A204.1 (cell line): Measurements from ENCODE around the gene TMEM178B.
"Not testable (repeated sequence)": the region's sequence is repeated elsewhere in the genome, so short reads cannot be mapped to it uniquely, and the experiment has no call there.

Experiments
- FAIRE-seq: peaks from 2 replicates; lab custom pipeline; 2012; peaks lifted over from hg19 to GRCh38; lab: Jason Lieb, UNC

TMEM178B gene

GRCh38 chr7:141144921-141145629, 71.2 kb downstream of the TMEM178B start:
- FAIRE-seq, result no peak

GRCh38 chr7:141145630-141145982, 71.7 kb downstream of the TMEM178B start:
- no peak for FAIRE-seq

GRCh38 chr7:141147482-141147881, 73.6 kb downstream of the TMEM178B start:
- no peak for FAIRE-seq

- no peak for FAIRE-seq
These were observed 76.6 kb downstream of the TMEM178B start for GRCh38 chr7:141150465-141150864.

- FAIRE-seq, result no peak
These were observed 77.9 kb downstream of the TMEM178B start for GRCh38 chr7:141151746-141152145.

- FAIRE-seq, result no peak
These were observed 79.4 kb downstream of the TMEM178B start for GRCh38 chr7:141153231-141153630.

- FAIRE-seq, result no peak
These were observed 80.4 kb downstream of the TMEM178B start for GRCh38 chr7:141154131-141154732.

GRCh38 chr7:141156407-141156806, 82.5 kb downstream of the TMEM178B start:
- FAIRE-seq, result no peak

GRCh38 chr7:141157138-141157765, 83.4 kb downstream of the TMEM178B start:
- no peak for FAIRE-seq

- no peak for FAIRE-seq
These were observed 84.7 kb downstream of the TMEM178B start for GRCh38 chr7:141158561-141158960.

- no peak for FAIRE-seq
These were observed 86.5 kb downstream of the TMEM178B start for GRCh38 chr7:141160246-141160860.

- no peak for FAIRE-seq
These were observed 88.0 kb downstream of the TMEM178B start for GRCh38 chr7:141161550-141162535.

GRCh38 chr7:141165521-141165920, 91.7 kb downstream of the TMEM178B start:
- no peak for FAIRE-seq

GRCh38 chr7:141166926-141167325, 93.1 kb downstream of the TMEM178B start:
- FAIRE-seq, result no peak

- FAIRE-seq, result no peak
These were observed 93.6 kb downstream of the TMEM178B start for GRCh38 chr7:141167381-141167964.

- FAIRE-seq, result not testable (repeated sequence)
These were observed 95.3 kb downstream of the TMEM178B start for GRCh38 chr7:141169157-141169556.

- FAIRE-seq, result not testable (repeated sequence)
These were observed 101.9 kb downstream of the TMEM178B start for GRCh38 chr7:141175728-141176127.

- FAIRE-seq, result not testable (repeated sequence)
These were observed 103.3 kb downstream of the TMEM178B start for GRCh38 chr7:141177120-141177519.

- FAIRE-seq, result no peak
These were observed 104.7 kb downstream of the TMEM178B start for GRCh38 chr7:141178486-141179135.

- FAIRE-seq, result no peak
These were observed 107.9 kb downstream of the TMEM178B start for GRCh38 chr7:141181812-141182211.
